HL-60 (cell line): ENCODE measurements around the gene HAUS1.
"Not testable (repeated sequence)": the region's sequence is repeated elsewhere in the genome, so short reads cannot be mapped to it uniquely, and the experiment has no call there.

ENCODE experiments used
- GABPA ChIP-seq: IDR thresholded peaks from 2 replicates; pipeline ENCODE4 v1.6.1; 2012; ENCODE audit warnings: low read depth
- SPI1 ChIP-seq: IDR thresholded peaks from 2 replicates; pipeline ENCODE4 v1.6.1; 2012; ENCODE audit warnings: low read depth, mild to moderate bottlenecking, borderline replicate concordance
- TF ChIP-seq, protein P1 (sequence below): IDR thresholded peaks from one replicate; pipeline ENCODE4 v1.5.1; 2011; ENCODE audit warnings: low read length, control low read depth, inconsistent platforms; ENCODE audit not compliant: insufficient read depth

DNA sequence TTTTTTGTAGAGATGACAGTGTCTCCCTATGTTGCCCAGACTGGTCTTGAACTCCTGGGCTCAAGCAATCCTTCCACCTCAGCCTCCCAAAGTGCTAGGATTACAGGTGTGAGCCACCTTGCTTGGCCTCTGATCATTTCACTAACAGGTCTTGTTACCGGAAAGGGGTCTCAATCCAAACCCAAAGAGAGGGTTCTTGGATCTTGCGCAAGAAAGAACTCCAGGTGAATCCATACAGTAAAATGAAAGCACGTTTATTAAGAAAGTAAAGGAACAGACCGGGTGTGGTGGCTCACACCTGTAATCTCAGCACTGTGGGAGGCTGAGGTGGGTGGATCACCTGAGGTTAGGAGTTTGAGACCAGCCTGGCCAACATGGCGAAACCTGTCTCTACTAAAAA is 56.7 kb downstream of the HAUS1 start:
- TF ChIP-seq, protein P1, sequence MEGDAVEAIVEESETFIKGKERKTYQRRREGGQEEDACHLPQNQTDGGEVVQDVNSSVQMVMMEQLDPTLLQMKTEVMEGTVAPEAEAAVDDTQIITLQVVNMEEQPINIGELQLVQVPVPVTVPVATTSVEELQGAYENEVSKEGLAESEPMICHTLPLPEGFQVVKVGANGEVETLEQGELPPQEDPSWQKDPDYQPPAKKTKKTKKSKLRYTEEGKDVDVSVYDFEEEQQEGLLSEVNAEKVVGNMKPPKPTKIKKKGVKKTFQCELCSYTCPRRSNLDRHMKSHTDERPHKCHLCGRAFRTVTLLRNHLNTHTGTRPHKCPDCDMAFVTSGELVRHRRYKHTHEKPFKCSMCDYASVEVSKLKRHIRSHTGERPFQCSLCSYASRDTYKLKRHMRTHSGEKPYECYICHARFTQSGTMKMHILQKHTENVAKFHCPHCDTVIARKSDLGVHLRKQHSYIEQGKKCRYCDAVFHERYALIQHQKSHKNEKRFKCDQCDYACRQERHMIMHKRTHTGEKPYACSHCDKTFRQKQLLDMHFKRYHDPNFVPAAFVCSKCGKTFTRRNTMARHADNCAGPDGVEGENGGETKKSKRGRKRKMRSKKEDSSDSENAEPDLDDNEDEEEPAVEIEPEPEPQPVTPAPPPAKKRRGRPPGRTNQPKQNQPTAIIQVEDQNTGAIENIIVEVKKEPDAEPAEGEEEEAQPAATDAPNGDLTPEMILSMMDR, result not testable (repeated sequence)
- not testable (repeated sequence) for TF ChIP-seq GABPA, SPI1
